ENCODE results near the gene HOXB9. TPM values are rescaled to one million over a fixed set of nuclear protein-coding genes. Genes with fewer than 3 reads are reported as not detected.

The HOXB9 gene
- total RNA-seq, 6 experiments from 2014 or later: not detected

- intact Hi-C loops (cut with DNase I): no loop called here
- Histone ChIP-seq H3K27me3 (peaks cover 35 to 81% of the 10 kb centered on the region in 2 donors), H3K4me1 (peaks cover 0 to 17% (median 2%) of the 10 kb centered on the region in 4 donors), H3K4me3 (no peak overlapping the region), H3K9me3 (no peaks in the 10 kb centered on the region), H3K36me3 (no peaks in the 10 kb centered on the region), H3K27ac (no peak overlapping the region)
- DNase-seq (no peak), ATAC-seq (peak in 1 of 4 donors; percentile 31)
- WGBS (ENCODE audit: insufficient coverage, low coverage, low lambda C conversion rate, missing lambda C conversion rate): 17% methylated on average over 4 of the region's 5 CpGs
- no peak for TF ChIP-seq POLR2A (IDR thresholded peaks at IDR 0.05)
- no peak for TF ChIP-seq CTCF (IDR thresholded peaks at IDR 0.05)
Measured at GRCh38 chr17:48628649-48629410, 2.7 kb upstream of the HOXB9 start.

- Histone ChIP-seq H3K4me3 (no peak overlapping the region), H3K36me3 (no peaks in the 10 kb centered on the region), H3K27ac (no peak overlapping the region), H3K4me1 (peaks cover 0 to 17% (median 2%) of the 10 kb centered on the region in 4 donors), H3K27me3 (peaks cover 30 to 72% of the 10 kb centered on the region in 2 donors), H3K9me3 (no peaks in the 10 kb centered on the region)
- 12% methylated on average over 26 of the region's 27 CpGs for WGBS (ENCODE audit: insufficient coverage, low coverage, low lambda C conversion rate, missing lambda C conversion rate)
- intact Hi-C loops (cut with DNase I): no loop called here
- ATAC-seq (no peak), DNase-seq (no peak)
- TF ChIP-seq POLR2A (IDR thresholded peaks at IDR 0.05) (no peak), CTCF (IDR thresholded peaks at IDR 0.05) (no peak)
Measured at GRCh38 chr17:48627623-48628521, 1.7 kb upstream of the HOXB9 start.

GRCh38 chr17:48627118-48627597 is 1.0 kb upstream of the HOXB9 start:
- no peaks in the 10 kb centered on the region for H3K36me3 ChIP-seq
- H3K4me1 ChIP-seq: peaks cover 0 to 17% (median 2%) of the 10 kb centered on the region in 4 donors
- intact Hi-C loops (cut with DNase I): no loop called here
- DNase-seq: no peak
- H3K4me3 ChIP-seq: no peak overlapping the region
- no peak overlapping the region for H3K27ac ChIP-seq
- no peaks in the 10 kb centered on the region for H3K9me3 ChIP-seq
- peaks cover 30 to 72% of the 10 kb centered on the region in 2 donors for H3K27me3 ChIP-seq
- TF ChIP-seq CTCF (IDR thresholded peaks at IDR 0.05) (no peak), POLR2A (IDR thresholded peaks at IDR 0.05) (no peak)
- WGBS (ENCODE audit: insufficient coverage, low coverage, low lambda C conversion rate, missing lambda C conversion rate): 3% methylated on average over 5 of the region's 5 CpGs
- no peak for ATAC-seq

GRCh38 chr17:48625495-48626244 is 488 bp downstream of the HOXB9 start:
- ATAC-seq (peak; percentile 54 to 60 (median 56)), DNase-seq (no peak)
- TF ChIP-seq CTCF (IDR thresholded peaks at IDR 0.05) (no peak), POLR2A (IDR thresholded peaks at IDR 0.05) (no peak)
- H3K27me3 ChIP-seq: peaks cover 35 to 72% of the 10 kb centered on the region in 2 donors
- intact Hi-C loops (cut with DNase I): no loop called here
- WGBS (ENCODE audit: insufficient coverage, low coverage, low lambda C conversion rate, missing lambda C conversion rate): 2% methylated on average over 37 of the region's 69 CpGs
- H3K4me3 ChIP-seq: peak overlapping the region in 2 of 3 donors; percentile 9 to 31
- no peaks in the 10 kb centered on the region for H3K9me3 ChIP-seq
- H3K36me3 ChIP-seq: no peaks in the 10 kb centered on the region
- H3K27ac ChIP-seq: no peak overlapping the region
- H3K4me1 ChIP-seq: peaks cover 0 to 17% (median 2%) of the 10 kb centered on the region in 4 donors
